ENCODE data around the gene TRIM49D2. TPM values are rescaled to one million over a fixed set of nuclear protein-coding genes. Genes with fewer than 3 reads are reported as not detected.

Gene TRIM49D2
- total RNA-seq = not detected

GRCh38 chr11:89923764-89924163 lies at the start of gene TRIM49D2:
TSS of gene TRIM49D2 (plus strand) at chr11:89924064. CDS start at chr11:89926762, 2,698 bp downstream.

GRCh38 chr11:89922195-89922660 lies 1.6 kb upstream of the TRIM49D2 start, which contains the start of gene TRIM49D1:
TSS of gene TRIM49D1 (minus strand) at chr11:89922245. CDS start at chr11:89917710, 4,535 bp downstream.

GRCh38 chr11:89965737-89966136 lies 41.9 kb downstream of the TRIM49D2 start, which contains the start of gene TRIM64:
TSS of gene TRIM64 (plus strand) at chr11:89966037. CDS start at chr11:89968504, 2,467 bp downstream.

Small RNA genes lying within 50 kb of the gene (small RNA-seq; reads per million reads assigned to genes)
- not detected for gene AP004607.1 (ENCODE audit: low replicate concordance)

Other genes starting within 250 kb of the TRIM49D2 start
- gene TRIM77, start 213.8 kb upstream of the TRIM49D2 start, total RNA-seq = not detected
- gene TRIM49, start 115.5 kb upstream of the TRIM49D2 start, total RNA-seq = not detected
- not detected for gene TRIM64B, start 45.6 kb upstream of the TRIM49D2 start, total RNA-seq
- not detected for gene TRIM49D1, start 1.8 kb upstream of the TRIM49D2 start, total RNA-seq
- not detected for gene TRIM64, start 42.0 kb downstream of the TRIM49D2 start, total RNA-seq
- gene TRIM49C, start 107.0 kb downstream of the TRIM49D2 start, total RNA-seq = not detected
- not detected for gene UBTFL1, start 161.9 kb downstream of the TRIM49D2 start, total RNA-seq
- gene NAALAD2, start 210.6 kb downstream of the TRIM49D2 start, total RNA-seq = 9.1 TPM

All from parietal lobe (tissue), 2 donors.